Mesothelial cell of epicardium (in vitro differentiated cells): ENCODE data around the gene CACNA1F. TPM values are rescaled to one million over a fixed set of nuclear protein-coding genes. Genes with fewer than 3 reads are reported as not detected.

ENCODE experiments used
- DNase-seq, 2 experiments: peaks; one replicate each; pipeline ENCODE4 v3.0.0; 2021; ENCODE audit warnings: low spot score in 2 of 2; ENCODE audit not compliant: unreplicated experiment in 2 of 2
- H3K27ac Mint-ChIP-seq: 2 replicates; pipeline ENCODE4 v1.8.0; 2021; ENCODE audit warnings: mixed read lengths
- H3K27me3 Mint-ChIP-seq: 2 replicates; pipeline ENCODE4 v1.8.0; 2021; ENCODE audit warnings: low read depth, mixed read lengths
- H3K36me3 Mint-ChIP-seq: 2 replicates; pipeline ENCODE4 v1.8.0; 2021; ENCODE audit warnings: mixed read lengths
- H3K4me1 Mint-ChIP-seq: 2 replicates; pipeline ENCODE4 v1.8.0; 2021; ENCODE audit warnings: mixed read lengths
- H3K4me3 Mint-ChIP-seq: 2 replicates; pipeline ENCODE4 v1.8.0; 2021; ENCODE audit warnings: mild to moderate bottlenecking, moderate library complexity, mixed read lengths
- H3K9me3 Mint-ChIP-seq: 2 replicates; pipeline ENCODE4 v1.8.0; 2021; ENCODE audit warnings: mixed read lengths
- CTCF ChIP-seq: fragments of 200-600 bp; sonication (generic); IDR thresholded peaks from one replicate; pipeline ENCODE4 v1.5.0; 2021; ENCODE audit warnings: antibody characterized with exemption; ENCODE audit not compliant: unreplicated experiment
- total RNA-seq: library from RNA; stranded (reverse); gene quantifications from 3 replicates; pipeline ENCODE4 v1.2.1, GENCODE V29; 2021

Gene CACNA1F
- total RNA-seq, 1 donor from 2014 or later, result 0.47 TPM

GRCh38 chrX:49214416-49214815 is 18.7 kb downstream of the CACNA1F start:
- H3K4me1 Mint-ChIP-seq, result no peaks in the 10 kb centered on the region
- no peak for TF ChIP-seq CTCF
- H3K9me3 Mint-ChIP-seq, result peaks cover 25% of the 10 kb centered on the region
- H3K27me3 Mint-ChIP-seq, result peaks cover 15% of the 10 kb centered on the region
- no peaks in the 10 kb centered on the region for H3K36me3 Mint-ChIP-seq
- H3K27ac Mint-ChIP-seq, result no peak overlapping the region
- H3K4me3 Mint-ChIP-seq, result no peak overlapping the region
- no peak for DNase-seq

- peaks cover 25% of the 10 kb centered on the region for H3K9me3 Mint-ChIP-seq
Observed at GRCh38 chrX:49212861-49213260, 20.3 kb downstream of the CACNA1F start.

GRCh38 chrX:49212209-49212608 is 20.9 kb downstream of the CACNA1F start:
- Mint-ChIP-seq H3K4me1 (no peaks in the 10 kb centered on the region), H3K27me3 (peaks cover 9% of the 10 kb centered on the region), H3K9me3 (peaks cover 25% of the 10 kb centered on the region), H3K4me3 (no peak overlapping the region), H3K27ac (no peak overlapping the region), H3K36me3 (no peaks in the 10 kb centered on the region)
- no peak for TF ChIP-seq CTCF
- no peak for DNase-seq

More at GRCh38 chrX:49212861-49213260, 20.3 kb downstream of the CACNA1F start:
- no peak for DNase-seq
- Mint-ChIP-seq H3K27me3 (peaks cover 10% of the 10 kb centered on the region), H3K27ac (no peak overlapping the region), H3K4me1 (no peaks in the 10 kb centered on the region), H3K4me3 (no peak overlapping the region), H3K36me3 (no peaks in the 10 kb centered on the region)
- TF ChIP-seq CTCF, result no peak

- Mint-ChIP-seq H3K4me1 (no peaks in the 10 kb centered on the region), H3K27me3 (peaks cover 9% of the 10 kb centered on the region), H3K9me3 (peaks cover 25% of the 10 kb centered on the region), H3K4me3 (no peak overlapping the region), H3K36me3 (no peaks in the 10 kb centered on the region), H3K27ac (no peak overlapping the region)
- TF ChIP-seq CTCF, result no peak
- no peak for DNase-seq
Observed at GRCh38 chrX:49211074-49211473, 22.1 kb downstream of the CACNA1F start.

- Mint-ChIP-seq H3K4me1 (no peaks in the 10 kb centered on the region), H3K4me3 (no peak overlapping the region), H3K27me3 (peaks cover 9% of the 10 kb centered on the region), H3K27ac (no peak overlapping the region), H3K36me3 (no peaks in the 10 kb centered on the region), H3K9me3 (peaks cover 25% of the 10 kb centered on the region)
- TF ChIP-seq CTCF, result no peak
- DNase-seq, result no peak
Observed at GRCh38 chrX:49210406-49210805, 22.7 kb downstream of the CACNA1F start.
